ENCODE data around the gene PDAP1.

The PDAP1 gene

GRCh38 chr7:99404977-99405320 lies 3.4 kb downstream of the PDAP1 start:
- Histone ChIP-seq H3K4me1 (ENCODE audit: control insufficient read depth in 1 of 2, insufficient read depth in 2 of 2, low read length in 2 of 2) (peaks cover 10 to 44% of the 10 kb centered on the region in 2 donors), H3K36me3 (ENCODE audit: control insufficient read depth in 1 of 2, insufficient read depth in 2 of 2, low read length in 2 of 2) (peaks cover 26 to 61% of the 10 kb centered on the region in 2 donors), H3K27me3 (ENCODE audit: low read depth, low read length) (no peaks in the 10 kb centered on the region)

GRCh38 chr7:99404235-99404976 lies 4.0 kb downstream of the PDAP1 start:
- Histone ChIP-seq H3K9me3 (ENCODE audit: control insufficient read depth in 1 of 2, low read length in 2 of 2) (no peaks in the 10 kb centered on the region), H3K27ac (ENCODE audit: low read length) (no peak overlapping the region), H3K4me3 (ENCODE audit: low read depth in 1 of 2, low read length in 2 of 2) (no peak overlapping the region), H3K36me3 (ENCODE audit: control insufficient read depth in 1 of 2, insufficient read depth in 2 of 2, low read length in 2 of 2) (peaks cover 31 to 65% of the 10 kb centered on the region in 2 donors), H3K4me1 (ENCODE audit: control insufficient read depth in 1 of 2, insufficient read depth in 2 of 2, low read length in 2 of 2) (peaks cover 7 to 38% of the 10 kb centered on the region in 2 donors), H3K27me3 (ENCODE audit: low read depth, low read length) (no peaks in the 10 kb centered on the region)

More at GRCh38 chr7:99404977-99405320, 3.4 kb downstream of the PDAP1 start:
- no peak overlapping the region for H3K4me3 ChIP-seq (ENCODE audit: low read depth in 1 of 2, low read length in 2 of 2)
- no peaks in the 10 kb centered on the region for H3K9me3 ChIP-seq (ENCODE audit: control insufficient read depth in 1 of 2, low read length in 2 of 2)
- no peak overlapping the region for H3K27ac ChIP-seq (ENCODE audit: low read length)

GRCh38 chr7:99403764-99404163 lies 4.6 kb downstream of the PDAP1 start:
- Histone ChIP-seq H3K36me3 (ENCODE audit: control insufficient read depth in 1 of 2, insufficient read depth in 2 of 2, low read length in 2 of 2) (peaks cover 37 to 66% of the 10 kb centered on the region in 2 donors), H3K4me3 (ENCODE audit: low read depth in 1 of 2, low read length in 2 of 2) (no peak overlapping the region), H3K27ac (ENCODE audit: low read length) (no peak overlapping the region), H3K9me3 (ENCODE audit: control insufficient read depth in 1 of 2, low read length in 2 of 2) (no peaks in the 10 kb centered on the region), H3K27me3 (ENCODE audit: low read depth, low read length) (no peaks in the 10 kb centered on the region), H3K4me1 (ENCODE audit: control insufficient read depth in 1 of 2, insufficient read depth in 2 of 2, low read length in 2 of 2) (peaks cover 7 to 36% of the 10 kb centered on the region in 2 donors)

- Histone ChIP-seq H3K4me1 (ENCODE audit: control insufficient read depth in 1 of 2, insufficient read depth in 2 of 2, low read length in 2 of 2) (peaks cover 7 to 35% of the 10 kb centered on the region in 2 donors), H3K36me3 (ENCODE audit: control insufficient read depth in 1 of 2, insufficient read depth in 2 of 2, low read length in 2 of 2) (peaks cover 44 to 68% of the 10 kb centered on the region in 2 donors), H3K27me3 (ENCODE audit: low read depth, low read length) (no peaks in the 10 kb centered on the region), H3K27ac (ENCODE audit: low read length) (no peak overlapping the region), H3K9me3 (ENCODE audit: control insufficient read depth in 1 of 2, low read length in 2 of 2) (no peaks in the 10 kb centered on the region), H3K4me3 (ENCODE audit: low read depth in 1 of 2, low read length in 2 of 2) (no peak overlapping the region)
Observed at GRCh38 chr7:99402854-99403253, 5.5 kb downstream of the PDAP1 start.

GRCh38 chr7:99399597-99399996 lies 8.8 kb downstream of the PDAP1 start:
- Histone ChIP-seq H3K4me1 (ENCODE audit: control insufficient read depth in 1 of 2, insufficient read depth in 2 of 2, low read length in 2 of 2) (peaks cover 0 to 9% of the 10 kb centered on the region in 2 donors), H3K27ac (ENCODE audit: low read length) (no peak overlapping the region), H3K4me3 (ENCODE audit: low read depth in 1 of 2, low read length in 2 of 2) (no peak overlapping the region), H3K27me3 (ENCODE audit: low read depth, low read length) (no peaks in the 10 kb centered on the region), H3K9me3 (ENCODE audit: control insufficient read depth in 1 of 2, low read length in 2 of 2) (no peaks in the 10 kb centered on the region), H3K36me3 (ENCODE audit: control insufficient read depth in 1 of 2, insufficient read depth in 2 of 2, low read length in 2 of 2) (peaks cover 70 to 90% of the 10 kb centered on the region in 2 donors)

GRCh38 chr7:99398891-99399445 lies 9.4 kb downstream of the PDAP1 start:
- H3K9me3 ChIP-seq (ENCODE audit: control insufficient read depth in 1 of 2, low read length in 2 of 2): no peaks in the 10 kb centered on the region
- H3K4me3 ChIP-seq (ENCODE audit: low read depth in 1 of 2, low read length in 2 of 2): no peak overlapping the region
- H3K4me1 ChIP-seq (ENCODE audit: control insufficient read depth in 1 of 2, insufficient read depth in 2 of 2, low read length in 2 of 2): peaks cover 0 to 4% of the 10 kb centered on the region in 2 donors
- peaks cover 69 to 84% of the 10 kb centered on the region in 2 donors for H3K36me3 ChIP-seq (ENCODE audit: control insufficient read depth in 1 of 2, insufficient read depth in 2 of 2, low read length in 2 of 2)
- no peaks in the 10 kb centered on the region for H3K27me3 ChIP-seq (ENCODE audit: low read depth, low read length)
- H3K27ac ChIP-seq (ENCODE audit: low read length): no peak overlapping the region

- Histone ChIP-seq H3K9me3 (ENCODE audit: control insufficient read depth in 1 of 2, low read length in 2 of 2) (no peaks in the 10 kb centered on the region), H3K4me1 (ENCODE audit: control insufficient read depth in 1 of 2, insufficient read depth in 2 of 2, low read length in 2 of 2) (peaks cover 4 to 12% of the 10 kb centered on the region in 2 donors), H3K27me3 (ENCODE audit: low read depth, low read length) (no peaks in the 10 kb centered on the region), H3K36me3 (ENCODE audit: control insufficient read depth in 1 of 2, insufficient read depth in 2 of 2, low read length in 2 of 2) (peaks cover 59 to 73% of the 10 kb centered on the region in 2 donors), H3K4me3 (ENCODE audit: low read depth in 1 of 2, low read length in 2 of 2) (no peak overlapping the region), H3K27ac (ENCODE audit: low read length) (no peak overlapping the region)
Observed at GRCh38 chr7:99397297-99397983, 11.0 kb downstream of the PDAP1 start.

- no peak overlapping the region for H3K27ac ChIP-seq (ENCODE audit: low read length)
- no peaks in the 10 kb centered on the region for H3K27me3 ChIP-seq (ENCODE audit: low read depth, low read length)
- no peak overlapping the region for H3K4me3 ChIP-seq (ENCODE audit: low read depth in 1 of 2, low read length in 2 of 2)
- H3K36me3 ChIP-seq (ENCODE audit: control insufficient read depth in 1 of 2, insufficient read depth in 2 of 2, low read length in 2 of 2): peaks cover 59 to 67% of the 10 kb centered on the region in 2 donors
- H3K9me3 ChIP-seq (ENCODE audit: control insufficient read depth in 1 of 2, low read length in 2 of 2): no peaks in the 10 kb centered on the region
- peaks cover 9 to 17% of the 10 kb centered on the region in 2 donors for H3K4me1 ChIP-seq (ENCODE audit: control insufficient read depth in 1 of 2, insufficient read depth in 2 of 2, low read length in 2 of 2)
Observed at GRCh38 chr7:99396418-99397296, 11.7 kb downstream of the PDAP1 start.

- Histone ChIP-seq H3K9me3 (ENCODE audit: control insufficient read depth in 1 of 2, low read length in 2 of 2) (no peaks in the 10 kb centered on the region), H3K36me3 (ENCODE audit: control insufficient read depth in 1 of 2, insufficient read depth in 2 of 2, low read length in 2 of 2) (peaks cover 58 to 64% of the 10 kb centered on the region in 2 donors), H3K27ac (ENCODE audit: low read length) (no peak overlapping the region)
Observed at GRCh38 chr7:99395616-99396327, 12.6 kb downstream of the PDAP1 start.

GRCh38 chr7:99394188-99394502 lies 14.3 kb downstream of the PDAP1 start:
- Histone ChIP-seq H3K27ac (ENCODE audit: low read length) (no peak overlapping the region), H3K4me1 (ENCODE audit: control insufficient read depth in 1 of 2, insufficient read depth in 2 of 2, low read length in 2 of 2) (peaks cover 9 to 17% of the 10 kb centered on the region in 2 donors), H3K36me3 (ENCODE audit: control insufficient read depth in 1 of 2, insufficient read depth in 2 of 2, low read length in 2 of 2) (peaks cover 53 to 64% of the 10 kb centered on the region in 2 donors), H3K4me3 (ENCODE audit: low read depth in 1 of 2, low read length in 2 of 2) (no peak overlapping the region), H3K27me3 (ENCODE audit: low read depth, low read length) (no peaks in the 10 kb centered on the region), H3K9me3 (ENCODE audit: control insufficient read depth in 1 of 2, low read length in 2 of 2) (no peaks in the 10 kb centered on the region)

More at GRCh38 chr7:99395616-99396327, 12.6 kb downstream of the PDAP1 start:
- Histone ChIP-seq H3K27me3 (ENCODE audit: low read depth, low read length) (no peaks in the 10 kb centered on the region), H3K4me1 (ENCODE audit: control insufficient read depth in 1 of 2, insufficient read depth in 2 of 2, low read length in 2 of 2) (peaks cover 9 to 17% of the 10 kb centered on the region in 2 donors), H3K4me3 (ENCODE audit: low read depth in 1 of 2, low read length in 2 of 2) (no peak overlapping the region)

All from muscle layer of duodenum (tissue), 2 donors.